HL-60 (cell line): ENCODE data around the gene MEP1B.

Experiments used
- GABPA ChIP-seq: IDR thresholded peaks from 2 replicates; pipeline ENCODE4 v1.6.1; 2012; ENCODE audit warnings: low read depth
- POLR2AphosphoS5 ChIP-seq: IDR thresholded peaks from 2 replicates; pipeline ENCODE4 v1.6.1; 2012; ENCODE audit warnings: low read depth
- REST ChIP-seq: IDR thresholded peaks from 2 replicates; pipeline ENCODE4 v1.6.1; 2012; ENCODE audit warnings: low read depth; ENCODE audit not compliant: insufficient replicate concordance
- SPI1 ChIP-seq: IDR thresholded peaks from 2 replicates; pipeline ENCODE4 v1.6.1; 2012; ENCODE audit warnings: low read depth, mild to moderate bottlenecking, borderline replicate concordance
- TF ChIP-seq, protein P1 (sequence below): IDR thresholded peaks from one replicate; pipeline ENCODE4 v1.5.1; 2011; ENCODE audit warnings: low read length, control low read depth, inconsistent platforms; ENCODE audit not compliant: insufficient read depth

- no peak for TF ChIP-seq REST
- TF ChIP-seq, protein P1, sequence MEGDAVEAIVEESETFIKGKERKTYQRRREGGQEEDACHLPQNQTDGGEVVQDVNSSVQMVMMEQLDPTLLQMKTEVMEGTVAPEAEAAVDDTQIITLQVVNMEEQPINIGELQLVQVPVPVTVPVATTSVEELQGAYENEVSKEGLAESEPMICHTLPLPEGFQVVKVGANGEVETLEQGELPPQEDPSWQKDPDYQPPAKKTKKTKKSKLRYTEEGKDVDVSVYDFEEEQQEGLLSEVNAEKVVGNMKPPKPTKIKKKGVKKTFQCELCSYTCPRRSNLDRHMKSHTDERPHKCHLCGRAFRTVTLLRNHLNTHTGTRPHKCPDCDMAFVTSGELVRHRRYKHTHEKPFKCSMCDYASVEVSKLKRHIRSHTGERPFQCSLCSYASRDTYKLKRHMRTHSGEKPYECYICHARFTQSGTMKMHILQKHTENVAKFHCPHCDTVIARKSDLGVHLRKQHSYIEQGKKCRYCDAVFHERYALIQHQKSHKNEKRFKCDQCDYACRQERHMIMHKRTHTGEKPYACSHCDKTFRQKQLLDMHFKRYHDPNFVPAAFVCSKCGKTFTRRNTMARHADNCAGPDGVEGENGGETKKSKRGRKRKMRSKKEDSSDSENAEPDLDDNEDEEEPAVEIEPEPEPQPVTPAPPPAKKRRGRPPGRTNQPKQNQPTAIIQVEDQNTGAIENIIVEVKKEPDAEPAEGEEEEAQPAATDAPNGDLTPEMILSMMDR: no peak
- TF ChIP-seq POLR2AphosphoS5: no peak
- no peak for TF ChIP-seq GABPA
- TF ChIP-seq SPI1: no peak
These were observed 37.0 kb upstream of the MEP1B start for GRCh38 chr18:32152705-32153448.
